HEK293 (cell line): ENCODE data around the gene WNT9B.

Source experiments
- HOXA7 ChIP-seq: sonication (generic); formaldehyde crosslinking; IDR thresholded peaks from 2 replicates; pipeline ENCODE4 v1.8.1; 2022; ENCODE audit warnings: missing genetic modification reagents, borderline replicate concordance
- KLF10 ChIP-seq: fragments of 450-650 bp; IDR thresholded peaks from 2 replicates; pipeline ENCODE4 v1.5.1; 2018; ENCODE audit warnings: missing biosample characterization, mild to moderate bottlenecking, missing genetic modification characterization
- MYNN ChIP-seq: fragments of 450-650 bp; formaldehyde crosslinking; IDR thresholded peaks from 2 replicates; pipeline ENCODE4 v1.5.1; 2016; ENCODE audit warnings: missing biosample characterization, missing genetic modification characterization, borderline replicate concordance
- OSR2 ChIP-seq: fragments of 450-650 bp; formaldehyde crosslinking; IDR thresholded peaks from 2 replicates; pipeline ENCODE4 v1.5.1; 2016; ENCODE audit warnings: missing biosample characterization, missing genetic modification characterization
- SCRT2 ChIP-seq: fragments of 450-650 bp; formaldehyde crosslinking; IDR thresholded peaks from 2 replicates; pipeline ENCODE4 v1.5.1; 2016; ENCODE audit warnings: missing biosample characterization, missing genetic modification characterization
- SP2 ChIP-seq: fragments of 450-650 bp; formaldehyde crosslinking; IDR thresholded peaks from 2 replicates; pipeline ENCODE4 v1.5.1; 2016; ENCODE audit warnings: missing biosample characterization, missing genetic modification characterization
- YY1 ChIP-seq: fragments of 450-650 bp; formaldehyde crosslinking; IDR thresholded peaks from 2 replicates; pipeline ENCODE4 v1.5.1; 2018; ENCODE audit warnings: missing biosample characterization, missing genetic modification characterization
- YY2 ChIP-seq: fragments of 450-650 bp; formaldehyde crosslinking; IDR thresholded peaks from 2 replicates; pipeline ENCODE4 v1.5.1; 2016; ENCODE audit warnings: missing biosample characterization, missing genetic modification characterization
- ZBTB21 ChIP-seq: fragments of 450-650 bp; formaldehyde crosslinking; IDR thresholded peaks from 2 replicates; pipeline ENCODE4 v1.5.1; 2017; ENCODE audit warnings: missing biosample characterization, missing genetic modification characterization
- ZEB2 ChIP-seq: fragments of 450-650 bp; formaldehyde crosslinking; IDR thresholded peaks from 2 replicates; pipeline ENCODE4 v1.5.1; 2016; ENCODE audit warnings: missing biosample characterization, missing genetic modification characterization
- ZNF132 ChIP-seq: fragments of 450-650 bp; formaldehyde crosslinking; IDR thresholded peaks from 2 replicates; pipeline ENCODE4 v1.5.1; 2017; ENCODE audit warnings: missing biosample characterization, missing genetic modification characterization, borderline replicate concordance
- ZNF140 ChIP-seq: fragments of 450-650 bp; formaldehyde crosslinking; IDR thresholded peaks from 2 replicates; pipeline ENCODE4 v1.5.1; 2016; ENCODE audit warnings: missing biosample characterization, missing genetic modification characterization
- ZNF174 ChIP-seq: fragments of 450-650 bp; formaldehyde crosslinking; IDR thresholded peaks from 2 replicates; pipeline ENCODE4 v1.5.0; 2017; ENCODE audit warnings: missing biosample characterization, mild to moderate bottlenecking, missing genetic modification characterization
- ZNF184 ChIP-seq: fragments of 450-650 bp; IDR thresholded peaks from 2 replicates; pipeline ENCODE4 v1.5.1; 2018; ENCODE audit warnings: missing biosample characterization, mild to moderate bottlenecking, missing genetic modification characterization
- ZNF211 ChIP-seq: fragments of 450-650 bp; formaldehyde crosslinking; IDR thresholded peaks from 2 replicates; pipeline ENCODE4 v1.5.1; 2016; ENCODE audit warnings: low read depth, missing biosample characterization, missing genetic modification characterization
- ZNF223 ChIP-seq: fragments of 450-650 bp; formaldehyde crosslinking; IDR thresholded peaks from 2 replicates; pipeline ENCODE4 v1.5.1; 2016; ENCODE audit warnings: missing biosample characterization, missing genetic modification characterization
- ZNF239 ChIP-seq: fragments of 450-650 bp; formaldehyde crosslinking; IDR thresholded peaks from 2 replicates; pipeline ENCODE4 v1.5.1; 2016; ENCODE audit warnings: missing biosample characterization, missing genetic modification characterization
- ZNF341 ChIP-seq: fragments of 450-650 bp; formaldehyde crosslinking; IDR thresholded peaks from 2 replicates; pipeline ENCODE4; 2016; ENCODE audit warnings: low read depth, missing biosample characterization, missing genetic modification characterization
- ZNF37A ChIP-seq: fragments of 450-650 bp; IDR thresholded peaks from 2 replicates; pipeline ENCODE4 v1.5.1; 2018; ENCODE audit warnings: missing biosample characterization, missing genetic modification characterization
- ZNF433 ChIP-seq: fragments of 450-650 bp; formaldehyde crosslinking; IDR thresholded peaks from 2 replicates; pipeline ENCODE4 v1.5.1; 2016; ENCODE audit warnings: missing biosample characterization, missing genetic modification characterization, low read depth
- ZNF521 ChIP-seq: fragments of 450-650 bp; formaldehyde crosslinking; IDR thresholded peaks from 2 replicates; pipeline ENCODE4 v1.5.1; 2017; ENCODE audit warnings: missing biosample characterization, mild to moderate bottlenecking, missing genetic modification characterization
- ZNF549 ChIP-seq: fragments of 450-650 bp; IDR thresholded peaks from 2 replicates; pipeline ENCODE4 v1.5.1; 2018; ENCODE audit warnings: missing biosample characterization, missing genetic modification characterization, mild to moderate bottlenecking, inconsistent platforms, moderate library complexity
- ZNF558 ChIP-seq: fragments of 450-650 bp; formaldehyde crosslinking; IDR thresholded peaks from 2 replicates; pipeline ENCODE4 v1.5.1; 2016; ENCODE audit warnings: missing biosample characterization, missing genetic modification characterization
- ZNF639 ChIP-seq: fragments of 450-650 bp; formaldehyde crosslinking; IDR thresholded peaks from 2 replicates; pipeline ENCODE4 v1.5.1; 2016; ENCODE audit warnings: missing biosample characterization, missing genetic modification characterization
- ZNF660 ChIP-seq: fragments of 450-650 bp; IDR thresholded peaks from 2 replicates; pipeline ENCODE4 v1.5.1; 2018; ENCODE audit warnings: missing biosample characterization, mild to moderate bottlenecking, missing genetic modification characterization
- ZNF777 ChIP-seq: fragments of 450-650 bp; formaldehyde crosslinking; IDR thresholded peaks from 2 replicates; pipeline ENCODE4 v1.5.1; 2017; ENCODE audit warnings: missing biosample characterization, missing genetic modification characterization, borderline replicate concordance
- ZNF837 ChIP-seq: fragments of 450-650 bp; formaldehyde crosslinking; IDR thresholded peaks from 2 replicates; pipeline ENCODE4 v1.5.1; 2016; ENCODE audit warnings: missing biosample characterization, missing genetic modification characterization
- TF ChIP-seq, protein P1 (sequence below): fragments of 450-650 bp; formaldehyde crosslinking; IDR thresholded peaks from 2 replicates; pipeline ENCODE4 v1.5.1; 2016; ENCODE audit warnings: missing biosample characterization, missing genetic modification characterization
- TF ChIP-seq, protein P2 (sequence below): fragments of 450-650 bp; formaldehyde crosslinking; IDR thresholded peaks from 2 replicates; pipeline ENCODE4 v1.5.1; 2016; ENCODE audit warnings: missing biosample characterization, missing genetic modification characterization
- TF ChIP-seq, protein P3 (sequence below): fragments of 450-650 bp; formaldehyde crosslinking; IDR thresholded peaks from 2 replicates; pipeline ENCODE4 v1.5.1; 2016; ENCODE audit warnings: missing biosample characterization, missing genetic modification characterization
- TF ChIP-seq, protein P4 (sequence below): fragments of 450-650 bp; formaldehyde crosslinking; IDR thresholded peaks from 2 replicates; pipeline ENCODE4 v1.5.1; 2016; ENCODE audit warnings: missing biosample characterization, missing genetic modification characterization

The WNT9B gene

DNA sequence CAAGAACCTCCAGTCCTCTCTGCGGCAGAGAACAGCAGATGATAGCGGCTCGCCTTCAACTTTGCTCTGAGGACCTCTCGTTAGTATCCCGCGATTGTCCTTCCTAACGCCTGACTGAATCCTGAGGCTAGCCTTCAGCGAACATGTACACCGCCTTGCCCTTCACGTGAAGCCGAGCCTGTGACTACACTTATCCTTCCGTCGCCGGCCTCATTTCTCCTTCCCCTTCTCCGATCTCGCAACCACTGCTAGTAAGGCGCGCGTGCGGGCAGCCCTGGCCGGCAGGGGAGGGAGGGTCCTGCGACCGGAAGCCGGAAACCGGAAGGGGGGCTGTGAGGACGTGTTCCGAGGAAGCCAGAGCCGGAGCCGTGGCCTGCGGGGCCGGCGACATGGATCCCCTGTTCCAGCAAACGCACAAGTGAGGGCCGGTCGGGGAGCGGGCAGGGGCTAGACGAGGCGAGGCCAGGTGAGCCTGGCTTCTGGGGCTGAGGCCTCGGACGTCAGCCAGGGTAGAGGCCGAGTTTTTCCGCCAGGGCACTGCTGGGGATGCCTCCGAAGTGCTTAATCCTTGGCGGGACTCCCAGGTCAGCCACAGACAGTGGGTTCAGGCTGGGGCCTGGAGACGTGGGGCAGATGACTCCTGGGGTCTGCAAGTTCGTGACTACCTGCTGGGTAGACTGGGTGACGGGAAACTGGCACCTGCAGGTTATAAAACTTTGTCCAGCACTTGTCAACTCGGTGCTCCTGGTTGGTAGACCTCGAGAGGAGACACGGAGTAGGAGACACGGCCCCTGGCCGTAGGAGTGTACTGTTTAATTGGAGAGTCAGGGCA, 71.6 kb downstream of the WNT9B start, which contains the start of gene GOSR2 (continued):
- TF ChIP-seq OSR2 (tag by site-specific recombination): 0 out of 2 replicates have a peak, but pooled peaks have one; percentile 11
- TF ChIP-seq ZNF37A (tag by site-specific recombination): no peak
- TF ChIP-seq ZNF239 (tag by site-specific recombination): no peak
- no peak for TF ChIP-seq ZNF211 (tag by site-specific recombination)
- no peak for TF ChIP-seq MYNN
- TF ChIP-seq ZNF433 (tag by site-specific recombination): no peak
- TF ChIP-seq ZNF837: no peak
- TF ChIP-seq HOXA7 (CRISPR knock-in tag): no peak
- TF ChIP-seq ZNF132: no peak
- TF ChIP-seq ZNF341 (tag by site-specific recombination): peak; percentile 47
- 0 out of 2 replicates have a peak, but pooled peaks have one; percentile 13 for TF ChIP-seq SCRT2
- TF ChIP-seq ZNF549 (tag by site-specific recombination): no peak
- TF ChIP-seq SP2 (tag by site-specific recombination): peak; percentile 87
- TF ChIP-seq ZNF777: no peak
- TF ChIP-seq ZNF660 (tag by site-specific recombination): peak; percentile 67; the same call in 1 of the 2 replicates
- no peak for TF ChIP-seq ZNF521
- peak; percentile 95 for TF ChIP-seq ZNF639 (tag by site-specific recombination)
- TF ChIP-seq ZNF184: no peak
- TF ChIP-seq ZEB2: peak; percentile 91; the same call in 1 of the 2 replicates
- 0 out of 2 replicates have a peak, but pooled peaks have one; percentile 63 for TF ChIP-seq YY1 (tag by site-specific recombination)
- peak; percentile 72 for TF ChIP-seq ZNF558 (tag by site-specific recombination)
- no peak for TF ChIP-seq ZNF140 (tag by site-specific recombination)
- peak; percentile 60 for TF ChIP-seq ZBTB21 (tag by site-specific recombination)
- TF ChIP-seq KLF10 (tag by site-specific recombination): no peak
- TF ChIP-seq, protein P1, sequence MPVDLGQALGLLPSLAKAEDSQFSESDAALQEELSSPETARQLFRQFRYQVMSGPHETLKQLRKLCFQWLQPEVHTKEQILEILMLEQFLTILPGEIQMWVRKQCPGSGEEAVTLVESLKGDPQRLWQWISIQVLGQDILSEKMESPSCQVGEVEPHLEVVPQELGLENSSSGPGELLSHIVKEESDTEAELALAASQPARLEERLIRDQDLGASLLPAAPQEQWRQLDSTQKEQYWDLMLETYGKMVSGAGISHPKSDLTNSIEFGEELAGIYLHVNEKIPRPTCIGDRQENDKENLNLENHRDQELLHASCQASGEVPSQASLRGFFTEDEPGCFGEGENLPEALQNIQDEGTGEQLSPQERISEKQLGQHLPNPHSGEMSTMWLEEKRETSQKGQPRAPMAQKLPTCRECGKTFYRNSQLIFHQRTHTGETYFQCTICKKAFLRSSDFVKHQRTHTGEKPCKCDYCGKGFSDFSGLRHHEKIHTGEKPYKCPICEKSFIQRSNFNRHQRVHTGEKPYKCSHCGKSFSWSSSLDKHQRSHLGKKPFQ (tag by site-specific recombination): no peak
- TF ChIP-seq ZNF174 (tag by site-specific recombination): no peak
- TF ChIP-seq, protein P2, sequence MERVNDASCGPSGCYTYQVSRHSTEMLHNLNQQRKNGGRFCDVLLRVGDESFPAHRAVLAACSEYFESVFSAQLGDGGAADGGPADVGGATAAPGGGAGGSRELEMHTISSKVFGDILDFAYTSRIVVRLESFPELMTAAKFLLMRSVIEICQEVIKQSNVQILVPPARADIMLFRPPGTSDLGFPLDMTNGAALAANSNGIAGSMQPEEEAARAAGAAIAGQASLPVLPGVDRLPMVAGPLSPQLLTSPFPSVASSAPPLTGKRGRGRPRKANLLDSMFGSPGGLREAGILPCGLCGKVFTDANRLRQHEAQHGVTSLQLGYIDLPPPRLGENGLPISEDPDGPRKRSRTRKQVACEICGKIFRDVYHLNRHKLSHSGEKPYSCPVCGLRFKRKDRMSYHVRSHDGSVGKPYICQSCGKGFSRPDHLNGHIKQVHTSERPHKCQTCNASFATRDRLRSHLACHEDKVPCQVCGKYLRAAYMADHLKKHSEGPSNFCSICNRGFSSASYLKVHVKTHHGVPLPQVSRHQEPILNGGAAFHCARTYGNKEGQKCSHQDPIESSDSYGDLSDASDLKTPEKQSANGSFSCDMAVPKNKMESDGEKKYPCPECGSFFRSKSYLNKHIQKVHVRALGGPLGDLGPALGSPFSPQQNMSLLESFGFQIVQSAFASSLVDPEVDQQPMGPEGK (tag by site-specific recombination): peak; percentile 65
- TF ChIP-seq YY2 (tag by site-specific recombination): peak; percentile 50; the same call in 1 of the 2 replicates
- TF ChIP-seq, protein P3, sequence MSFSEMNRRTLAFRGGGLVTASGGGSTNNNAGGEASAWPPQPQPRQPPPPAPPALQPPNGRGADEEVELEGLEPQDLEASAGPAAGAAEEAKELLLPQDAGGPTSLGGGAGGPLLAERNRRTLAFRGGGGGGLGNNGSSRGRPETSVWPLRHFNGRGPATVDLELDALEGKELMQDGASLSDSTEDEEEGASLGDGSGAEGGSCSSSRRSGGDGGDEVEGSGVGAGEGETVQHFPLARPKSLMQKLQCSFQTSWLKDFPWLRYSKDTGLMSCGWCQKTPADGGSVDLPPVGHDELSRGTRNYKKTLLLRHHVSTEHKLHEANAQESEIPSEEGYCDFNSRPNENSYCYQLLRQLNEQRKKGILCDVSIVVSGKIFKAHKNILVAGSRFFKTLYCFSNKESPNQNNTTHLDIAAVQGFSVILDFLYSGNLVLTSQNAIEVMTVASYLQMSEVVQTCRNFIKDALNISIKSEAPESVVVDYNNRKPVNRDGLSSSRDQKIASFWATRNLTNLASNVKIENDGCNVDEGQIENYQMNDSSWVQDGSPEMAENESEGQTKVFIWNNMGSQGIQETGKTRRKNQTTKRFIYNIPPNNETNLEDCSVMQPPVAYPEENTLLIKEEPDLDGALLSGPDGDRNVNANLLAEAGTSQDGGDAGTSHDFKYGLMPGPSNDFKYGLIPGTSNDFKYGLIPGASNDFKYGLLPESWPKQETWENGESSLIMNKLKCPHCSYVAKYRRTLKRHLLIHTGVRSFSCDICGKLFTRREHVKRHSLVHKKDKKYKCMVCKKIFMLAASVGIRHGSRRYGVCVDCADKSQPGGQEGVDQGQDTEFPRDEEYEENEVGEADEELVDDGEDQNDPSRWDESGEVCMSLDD (tag by site-specific recombination): peak; percentile 44; the same call in 1 of the 2 replicates
- no peak for TF ChIP-seq ZNF223 (tag by site-specific recombination)
- TF ChIP-seq, protein P4, sequence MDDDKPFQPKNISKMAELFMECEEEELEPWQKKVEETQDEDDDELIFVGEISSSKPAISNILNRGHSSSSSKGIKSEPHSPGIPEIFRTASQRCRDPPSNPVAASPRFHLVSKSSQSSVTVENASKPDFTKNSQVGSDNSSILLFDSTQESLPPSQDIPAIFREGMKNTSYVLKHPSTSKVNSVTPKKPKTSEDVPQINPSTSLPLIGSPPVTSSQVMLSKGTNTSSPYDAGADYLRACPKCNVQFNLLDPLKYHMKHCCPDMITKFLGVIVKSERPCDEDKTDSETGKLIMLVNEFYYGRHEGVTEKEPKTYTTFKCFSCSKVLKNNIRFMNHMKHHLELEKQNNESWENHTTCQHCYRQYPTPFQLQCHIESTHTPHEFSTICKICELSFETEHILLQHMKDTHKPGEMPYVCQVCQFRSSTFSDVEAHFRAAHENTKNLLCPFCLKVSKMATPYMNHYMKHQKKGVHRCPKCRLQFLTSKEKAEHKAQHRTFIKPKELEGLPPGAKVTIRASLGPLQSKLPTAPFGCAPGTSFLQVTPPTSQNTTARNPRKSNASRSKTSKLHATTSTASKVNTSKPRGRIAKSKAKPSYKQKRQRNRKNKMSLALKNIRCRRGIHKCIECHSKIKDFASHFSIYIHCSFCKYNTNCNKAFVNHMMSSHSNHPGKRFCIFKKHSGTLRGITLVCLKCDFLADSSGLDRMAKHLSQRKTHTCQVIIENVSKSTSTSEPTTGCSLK (tag by site-specific recombination): no peak
